Activated T-cell treated with anti-CD3 and anti-CD28 coated beads for 48 hours (primary cell): ENCODE measurements around the gene PEMT.

Experiments used
- DNase-seq: peaks from one replicate; pipeline ENCODE4 v3.0.0-alpha.2; 2020; ENCODE audit warnings: low read depth

The PEMT gene

GRCh38 chr17:17553217-17554195, 38.0 kb downstream of the PEMT start:
- DNase-seq, result no peak

GRCh38 chr17:17552351-17553216, 38.9 kb downstream of the PEMT start:
- DNase-seq, result no peak

GRCh38 chr17:17551361-17551760, 40.1 kb downstream of the PEMT start:
- no peak for DNase-seq

GRCh38 chr17:17549732-17550366, 41.7 kb downstream of the PEMT start:
- no peak for DNase-seq

GRCh38 chr17:17548044-17548443, 43.5 kb downstream of the PEMT start:
- no peak for DNase-seq

GRCh38 chr17:17547210-17547764, 44.2 kb downstream of the PEMT start:
- no peak for DNase-seq

- no peak for DNase-seq
Measured at GRCh38 chr17:17546399-17547185, 44.9 kb downstream of the PEMT start.

GRCh38 chr17:17545984-17546383, 45.5 kb downstream of the PEMT start:
- DNase-seq, result no peak

- no peak for DNase-seq
Measured at GRCh38 chr17:17545031-17545820, 46.3 kb downstream of the PEMT start.

- DNase-seq, result no peak
Measured at GRCh38 chr17:17542906-17543635, 48.4 kb downstream of the PEMT start.

GRCh38 chr17:17541640-17542001, 49.9 kb downstream of the PEMT start:
- no peak for DNase-seq

- DNase-seq, result no peak
Measured at GRCh38 chr17:17540935-17541639, 50.4 kb downstream of the PEMT start.

GRCh38 chr17:17540278-17540906, 51.1 kb downstream of the PEMT start:
- no peak for DNase-seq

- no peak for DNase-seq
Measured at GRCh38 chr17:17539591-17539990, 51.9 kb downstream of the PEMT start.

GRCh38 chr17:17538417-17539391, 52.8 kb downstream of the PEMT start:
- DNase-seq, result no peak

- no peak for DNase-seq
Measured at GRCh38 chr17:17537311-17538099, 54.0 kb downstream of the PEMT start.

GRCh38 chr17:17536702-17537101, 54.8 kb downstream of the PEMT start:
- DNase-seq, result no peak
